Measurements from ENCODE around the gene ETFB. TPM values are rescaled to one million over a fixed set of nuclear protein-coding genes. Genes with fewer than 3 reads are reported as not detected.

The ETFB gene
- total and polyA plus RNA-seq, 9 of the 15 experiments (the other 6 are each of a cell fraction or from before 2014, with no cell fraction given): 18.1 to 143 (median 96.1) TPM

GRCh38 chr19:51339687-51340656 is 26.2 kb downstream of the ETFB start:
- ATAC-seq: peak; percentile 88
- Histone ChIP-seq H3K9me1 (ENCODE audit: control insufficient read depth, insufficient read depth, low read length) (no peaks in the 10 kb centered on the region), H2AFZ (ENCODE audit: low read depth, low read length) (peak overlapping the region; percentile 98), H3K4me2 (ENCODE audit: insufficient read depth, low read length) (peak overlapping the region; percentile 99), H3K4me3 (peak overlapping the region; percentile 67), H3K27ac (ENCODE audit: extremely low read depth, low read depth, low read length) (peak overlapping the region; percentile 87), H3K79me2 (ENCODE audit: control insufficient read depth, insufficient read depth, low read length) (no peaks in the 10 kb centered on the region), H3K9ac (ENCODE audit: insufficient read depth in 1 of 2, low read depth in 2 of 2, low read length in 2 of 2) (peak overlapping the region; percentile 72 to 95), H3K4me1 (replicated peaks in 1 of 2; ENCODE audit: control insufficient read depth in 2 of 2, insufficient read depth in 2 of 2, low read length in 2 of 2) (peaks cover 26 to 42% of the 10 kb centered on the region in 2 experiments; a peak in 4 of 5 replicates), H4K20me1 (replicated peaks; ENCODE audit: control insufficient read depth, insufficient read depth, low read length) (no peaks in the 10 kb centered on the region), H3K9me3 (replicated peaks; ENCODE audit: control insufficient read depth, insufficient read depth, low read depth, low read length) (no peaks in the 10 kb centered on the region), H3K27me3 (ENCODE audit: control insufficient read depth in 2 of 2, insufficient read depth in 2 of 2, low read length in 2 of 2) (no peaks in the 10 kb centered on the region), H3K36me3 (ENCODE audit: control insufficient read depth, insufficient read depth, low read length) (peaks cover 10% of the 10 kb centered on the region; the same call in 1 of the 3 replicates)
- 0% methylated on average over 67 of the region's 107 CpGs for WGBS (ENCODE audit: insufficient coverage, low coverage, missing lambda C conversion rate)
- POLR2A ChIA-PET: interaction anchor here (0.6 to 4.0 kb wide), 15 partner anchors 9 to 318 kb away, joined by 3 to 22 read pairs (median 3); partner anchors contain the start of gene ETFB
- FAIRE-seq: peak; percentile 86
- in situ Hi-C loops (cut with MboI): loop anchor here (5.0 kb wide), 1 partner anchor 322 kb away; no protein-coding TSS in a partner anchor
- DNase-seq (ENCODE audit: extremely low read depth in 1 of 4, low spot score in 3 of 4): peak; percentile 97 to 99 (median 98)
- CTCF ChIA-PET (ENCODE audit: low intra/inter-chr PET ratio): interaction anchor here (0.7 to 2.4 kb wide), 6 partner anchors 54 to 444 kb away, joined by 3 to 14 read pairs (median 6); no protein-coding TSS in a partner anchor
- BruUV-seq (replicated peaks): no TSS peak
- intact Hi-C loops (cut with micrococcal nuclease): loop anchor here (1.0 to 5.0 kb wide), 6 partner anchors 26 to 467 kb away; partner anchors contain the start of gene ETFB
- no peak for TF ChIP-seq ZNF24 (IDR thresholded peaks at IDR 0.05)
- no peak for TF ChIP-seq SNIP1 (IDR thresholded peaks at IDR 0.05; ENCODE audit: low read depth)
- peak; percentile 84 for TF ChIP-seq ZBTB1 (CRISPR knock-in tag; IDR thresholded peaks at IDR 0.05; ENCODE audit: borderline replicate concordance, low read depth)
- no peak for TF ChIP-seq ZNF76 (CRISPR knock-in tag; IDR thresholded peaks at IDR 0.05; ENCODE audit: borderline replicate concordance)
- 0 out of 2 replicates have a peak, but pooled peaks have one; percentile 6 for TF ChIP-seq ZNF717 (CRISPR knock-in tag; IDR thresholded peaks at IDR 0.05)
- TF ChIP-seq ZNF436 (CRISPR knock-in tag; IDR thresholded peaks at IDR 0.05): no peak
- TF ChIP-seq, protein P1, sequence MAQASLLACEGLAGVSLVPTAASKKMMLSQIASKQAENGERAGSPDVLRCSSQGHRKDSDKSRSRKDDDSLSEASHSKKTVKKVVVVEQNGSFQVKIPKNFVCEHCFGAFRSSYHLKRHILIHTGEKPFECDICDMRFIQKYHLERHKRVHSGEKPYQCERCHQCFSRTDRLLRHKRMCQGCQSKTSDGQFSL (CRISPR knock-in tag; IDR thresholded peaks at IDR 0.05): peak; percentile 77; the same call in 1 of the 2 replicates
- TF ChIP-seq, protein P1 (tag; IDR thresholded peaks at IDR 0.05): no peak
- peak; percentile 66 for TF ChIP-seq ZFX (CRISPR knock-in tag; IDR thresholded peaks at IDR 0.05)
- TF ChIP-seq NBN (IDR thresholded peaks at IDR 0.05; ENCODE audit: low read depth): 0 out of 2 replicates have a peak, but pooled peaks have one; percentile 58
- no peak for TF ChIP-seq NR4A1 (CRISPR knock-in tag; IDR thresholded peaks at IDR 0.05)
- TF ChIP-seq NR4A1 (tag; IDR thresholded peaks at IDR 0.05): peak; percentile 58; the same call in 1 of the 2 replicates

All from K562 (cell line).